Measurements from ENCODE around the gene CELSR2.

CELSR2 gene

DNA sequence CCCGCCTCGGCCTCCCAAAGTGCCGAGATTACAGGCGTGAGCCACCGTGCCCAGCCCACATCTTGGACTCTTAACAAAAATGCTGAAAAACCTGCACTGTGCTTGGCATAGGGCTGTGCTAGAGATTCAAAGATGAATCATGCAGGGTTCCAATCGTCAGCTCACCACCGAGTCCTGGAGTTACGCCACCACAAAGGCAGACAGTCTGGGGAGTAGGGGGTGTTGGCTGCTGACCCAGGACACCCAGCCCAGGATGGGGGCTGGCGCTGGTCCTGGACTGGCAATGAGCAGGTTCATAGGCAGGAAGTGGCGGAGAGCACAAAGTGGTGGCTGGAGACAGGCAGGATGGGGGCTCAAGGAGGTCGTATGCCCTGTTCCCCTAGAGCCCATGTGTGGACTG is 17.6 kb downstream of the CELSR2 start:
- DNase-seq: no peak

DNA sequence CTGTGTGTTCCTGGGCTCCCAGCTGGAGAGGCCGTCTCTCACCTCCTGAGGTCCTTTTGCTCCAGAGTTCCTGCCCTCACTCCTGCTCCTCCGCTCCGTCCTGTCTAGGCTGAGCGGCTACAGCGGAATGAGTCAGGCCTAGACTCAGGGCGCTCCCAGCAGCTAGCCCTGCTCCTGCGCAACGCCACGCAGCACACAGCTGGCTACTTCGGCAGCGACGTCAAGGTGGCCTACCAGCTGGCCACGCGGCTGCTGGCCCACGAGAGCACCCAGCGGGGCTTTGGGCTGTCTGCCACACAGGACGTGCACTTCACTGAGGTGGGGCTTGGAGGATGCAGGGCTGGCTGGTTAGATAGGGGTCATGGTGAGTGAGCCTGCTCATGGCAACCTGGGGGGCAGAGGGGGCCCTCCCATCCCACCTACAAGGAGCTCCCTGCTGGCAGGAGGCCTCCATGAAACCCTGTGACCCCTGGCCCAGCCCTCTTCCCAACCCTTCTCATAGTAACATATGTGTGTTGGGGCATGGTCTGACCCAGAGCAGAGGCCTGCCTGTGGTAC is 18.5 kb downstream of the CELSR2 start:
- no peak for DNase-seq

DNA sequence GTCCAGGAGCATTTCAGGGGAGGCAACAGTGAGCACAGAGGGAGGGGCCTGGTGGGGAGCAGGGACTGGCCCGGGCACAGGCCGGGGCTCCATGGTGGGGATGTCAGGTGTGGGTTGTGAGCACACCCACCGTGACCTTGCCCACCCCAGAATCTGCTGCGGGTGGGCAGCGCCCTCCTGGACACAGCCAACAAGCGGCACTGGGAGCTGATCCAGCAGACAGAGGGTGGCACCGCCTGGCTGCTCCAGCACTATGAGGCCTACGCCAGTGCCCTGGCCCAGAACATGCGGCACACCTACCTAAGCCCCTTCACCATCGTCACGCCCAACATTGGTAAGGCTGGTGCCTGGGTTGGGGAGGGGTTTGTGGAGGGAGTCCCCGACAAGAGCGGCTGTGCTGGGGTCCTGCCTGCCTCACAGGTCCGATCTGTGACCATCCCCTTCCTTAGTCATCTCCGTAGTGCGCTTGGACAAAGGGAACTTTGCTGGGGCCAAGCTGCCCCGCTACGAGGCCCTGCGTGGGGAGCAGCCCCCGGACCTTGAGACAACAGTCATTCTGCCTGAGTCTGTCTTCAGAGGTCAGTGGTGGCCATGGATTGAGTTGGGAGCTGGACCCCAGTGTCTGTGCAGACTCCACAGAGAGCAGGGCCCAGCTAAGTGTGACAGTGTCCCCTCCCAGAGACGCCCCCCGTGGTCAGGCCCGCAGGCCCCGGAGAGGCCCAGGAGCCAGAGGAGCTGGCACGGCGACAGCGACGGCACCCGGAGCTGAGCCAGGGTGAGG is 19.3 kb downstream of the CELSR2 start:
- no peak for DNase-seq

DNA sequence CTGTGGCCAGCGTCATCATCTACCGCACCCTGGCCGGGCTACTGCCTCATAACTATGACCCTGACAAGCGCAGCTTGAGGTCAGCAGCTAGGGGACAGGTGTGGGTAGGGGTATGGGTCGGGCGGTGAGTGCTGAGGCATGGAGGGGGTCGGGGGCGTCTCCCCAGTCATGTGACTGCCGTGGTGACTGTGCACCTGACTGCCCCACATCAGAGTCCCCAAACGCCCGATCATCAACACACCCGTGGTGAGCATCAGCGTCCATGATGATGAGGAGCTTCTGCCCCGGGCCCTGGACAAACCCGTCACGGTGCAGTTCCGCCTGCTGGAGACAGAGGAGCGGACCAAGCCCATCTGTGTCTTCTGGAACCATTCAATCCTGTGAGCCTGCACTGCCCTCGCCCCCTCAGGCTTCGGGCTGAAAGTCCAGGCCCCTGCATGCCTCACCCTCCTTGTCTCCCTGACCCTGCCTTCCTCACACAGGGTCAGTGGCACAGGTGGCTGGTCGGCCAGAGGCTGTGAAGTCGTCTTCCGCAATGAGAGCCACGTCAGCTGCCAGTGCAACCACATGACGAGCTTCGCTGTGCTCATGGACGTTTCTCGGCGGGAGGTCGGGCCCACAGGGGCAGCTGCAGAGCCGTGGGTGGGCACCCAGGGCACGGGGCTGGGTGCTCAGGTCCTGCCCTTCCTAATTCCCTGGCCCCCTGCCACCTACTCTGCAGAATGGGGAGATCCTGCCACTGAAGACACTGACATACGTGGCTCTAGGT is 20.1 kb downstream of the CELSR2 start:
- DNase-seq: no peak

DNA sequence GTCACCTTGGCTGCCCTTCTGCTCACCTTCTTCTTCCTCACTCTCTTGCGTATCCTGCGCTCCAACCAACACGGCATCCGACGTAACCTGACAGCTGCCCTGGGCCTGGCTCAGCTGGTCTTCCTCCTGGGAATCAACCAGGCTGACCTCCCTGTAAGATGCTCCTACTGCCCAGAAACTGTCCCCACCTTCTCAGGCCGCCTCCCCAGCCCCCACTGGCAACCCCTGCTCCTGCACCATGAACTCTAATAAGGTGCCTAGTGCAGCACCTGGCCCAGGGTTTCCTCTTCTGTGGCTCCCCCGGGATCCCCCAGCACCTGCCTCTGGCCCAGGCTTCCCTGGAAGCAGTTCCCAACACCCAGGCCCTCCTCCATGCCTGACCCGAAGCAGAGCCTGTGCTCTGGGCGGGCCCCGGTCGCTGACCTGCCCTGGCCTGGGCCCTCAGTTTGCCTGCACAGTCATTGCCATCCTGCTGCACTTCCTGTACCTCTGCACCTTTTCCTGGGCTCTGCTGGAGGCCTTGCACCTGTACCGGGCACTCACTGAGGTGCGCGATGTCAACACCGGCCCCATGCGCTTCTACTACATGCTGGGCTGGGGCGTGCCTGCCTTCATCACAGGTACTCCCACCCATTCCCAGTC is 20.8 kb downstream of the CELSR2 start:
- no peak for DNase-seq

DNA sequence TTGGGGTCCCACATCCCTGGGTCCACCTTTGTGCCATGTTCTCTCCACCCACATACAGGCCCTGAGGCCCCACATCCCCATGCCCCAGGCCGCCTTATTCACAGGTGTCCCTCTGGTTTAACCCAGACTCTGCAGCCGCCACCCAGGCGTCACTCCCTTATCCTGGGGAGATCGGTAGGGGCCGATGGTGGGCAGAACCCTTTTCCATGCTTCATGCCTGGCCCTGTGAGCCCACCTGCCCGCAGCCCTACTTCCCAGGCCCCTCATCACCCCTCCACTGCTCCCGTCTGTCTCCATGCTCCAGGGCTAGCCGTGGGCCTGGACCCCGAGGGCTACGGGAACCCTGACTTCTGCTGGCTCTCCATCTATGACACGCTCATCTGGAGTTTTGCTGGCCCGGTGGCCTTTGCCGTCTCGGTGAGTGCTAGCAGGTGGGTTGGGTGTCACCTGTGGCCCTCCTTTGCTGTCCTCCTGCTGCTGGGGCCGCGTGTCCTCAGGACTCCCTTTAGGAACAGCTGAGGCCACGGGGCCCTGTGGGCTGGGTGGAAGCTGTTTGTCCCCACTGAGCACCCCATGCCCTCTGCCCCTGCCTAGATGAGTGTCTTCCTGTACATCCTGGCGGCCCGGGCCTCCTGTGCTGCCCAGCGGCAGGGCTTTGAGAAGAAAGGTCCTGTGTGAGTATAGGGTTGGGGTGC is 21.4 kb downstream of the CELSR2 start:
- no peak for DNase-seq

DNA sequence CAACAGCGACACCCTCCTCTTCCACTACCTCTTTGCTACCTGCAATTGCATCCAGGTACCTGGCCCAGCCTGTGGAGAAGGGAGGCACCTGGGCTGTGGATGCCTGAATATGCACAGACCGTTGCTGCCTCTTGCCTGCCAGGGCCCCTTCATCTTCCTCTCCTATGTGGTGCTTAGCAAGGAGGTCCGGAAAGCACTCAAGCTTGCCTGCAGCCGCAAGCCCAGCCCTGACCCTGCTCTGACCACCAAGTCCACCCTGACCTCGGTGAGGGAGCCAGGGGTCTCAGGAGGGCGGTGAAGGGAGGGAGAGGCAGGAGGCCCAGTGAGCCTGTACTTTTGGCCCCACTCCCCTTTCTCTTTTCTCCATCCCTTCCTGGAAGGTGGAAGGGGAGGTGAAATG is 22.1 kb downstream of the CELSR2 start:
- no peak for DNase-seq

DNA sequence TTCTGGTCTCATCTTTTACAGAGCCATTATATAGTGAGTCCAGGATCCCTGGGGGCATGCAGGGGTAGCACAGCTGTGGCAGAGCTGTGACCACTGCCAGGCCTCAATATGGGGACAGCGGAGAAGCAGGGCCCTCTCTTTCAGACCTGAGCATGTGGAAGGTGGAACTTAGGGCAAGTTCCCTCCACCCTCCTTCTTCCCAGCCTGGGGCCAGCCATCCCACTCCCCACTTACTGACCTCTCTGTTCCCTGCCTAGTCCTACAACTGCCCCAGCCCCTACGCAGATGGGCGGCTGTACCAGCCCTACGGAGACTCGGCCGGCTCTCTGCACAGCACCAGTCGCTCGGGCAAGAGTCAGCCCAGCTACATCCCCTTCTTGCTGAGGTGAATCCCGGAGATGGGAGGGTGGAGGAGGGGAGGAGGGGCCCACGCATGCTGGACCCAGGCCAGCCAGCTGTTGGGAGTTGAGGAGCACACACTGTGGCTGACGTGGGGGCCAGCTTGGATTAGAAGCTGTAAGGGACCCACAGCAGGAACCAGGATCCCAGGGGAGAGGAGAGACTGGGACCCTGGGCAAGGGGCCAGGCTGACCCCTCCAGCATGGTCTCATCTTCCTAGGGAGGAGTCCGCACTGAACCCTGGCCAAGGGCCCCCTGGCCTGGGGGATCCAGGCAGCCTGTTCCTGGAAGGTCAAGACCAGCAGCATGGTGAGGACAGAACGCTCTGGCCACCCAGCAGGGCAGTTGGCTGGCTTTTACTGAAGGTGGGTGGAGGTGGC is 22.9 kb downstream of the CELSR2 start:
- DNase-seq: peak; percentile 11

DNA sequence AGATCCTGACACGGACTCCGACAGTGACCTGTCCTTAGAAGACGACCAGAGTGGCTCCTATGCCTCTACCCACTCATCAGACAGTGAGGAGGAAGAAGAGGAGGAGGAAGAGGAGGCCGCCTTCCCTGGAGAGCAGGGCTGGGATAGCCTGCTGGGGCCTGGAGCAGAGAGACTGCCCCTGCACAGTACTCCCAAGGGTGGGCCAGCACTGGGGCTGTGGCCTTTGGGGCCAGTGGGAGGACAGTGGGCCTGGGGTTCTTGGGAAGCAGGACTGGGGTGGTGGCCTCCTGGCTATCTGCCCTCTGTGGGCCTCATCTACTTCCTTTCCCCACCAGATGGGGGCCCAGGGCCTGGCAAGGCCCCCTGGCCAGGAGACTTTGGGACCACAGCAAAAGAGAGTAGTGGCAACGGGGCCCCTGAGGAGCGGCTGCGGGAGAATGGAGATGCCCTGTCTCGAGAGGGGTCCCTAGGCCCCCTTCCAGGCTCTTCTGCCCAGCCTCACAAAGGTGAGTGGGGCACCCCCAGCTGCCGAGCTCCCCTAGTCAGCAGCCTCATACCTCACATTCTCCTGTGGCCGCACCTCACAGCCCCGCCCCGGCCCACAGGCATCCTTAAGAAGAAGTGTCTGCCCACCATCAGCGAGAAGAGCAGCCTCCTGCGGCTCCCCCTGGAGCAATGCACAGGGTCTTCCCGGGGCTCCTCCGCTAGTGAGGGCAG is 23.6 kb downstream of the CELSR2 start:
- DNase-seq: no peak

DNA sequence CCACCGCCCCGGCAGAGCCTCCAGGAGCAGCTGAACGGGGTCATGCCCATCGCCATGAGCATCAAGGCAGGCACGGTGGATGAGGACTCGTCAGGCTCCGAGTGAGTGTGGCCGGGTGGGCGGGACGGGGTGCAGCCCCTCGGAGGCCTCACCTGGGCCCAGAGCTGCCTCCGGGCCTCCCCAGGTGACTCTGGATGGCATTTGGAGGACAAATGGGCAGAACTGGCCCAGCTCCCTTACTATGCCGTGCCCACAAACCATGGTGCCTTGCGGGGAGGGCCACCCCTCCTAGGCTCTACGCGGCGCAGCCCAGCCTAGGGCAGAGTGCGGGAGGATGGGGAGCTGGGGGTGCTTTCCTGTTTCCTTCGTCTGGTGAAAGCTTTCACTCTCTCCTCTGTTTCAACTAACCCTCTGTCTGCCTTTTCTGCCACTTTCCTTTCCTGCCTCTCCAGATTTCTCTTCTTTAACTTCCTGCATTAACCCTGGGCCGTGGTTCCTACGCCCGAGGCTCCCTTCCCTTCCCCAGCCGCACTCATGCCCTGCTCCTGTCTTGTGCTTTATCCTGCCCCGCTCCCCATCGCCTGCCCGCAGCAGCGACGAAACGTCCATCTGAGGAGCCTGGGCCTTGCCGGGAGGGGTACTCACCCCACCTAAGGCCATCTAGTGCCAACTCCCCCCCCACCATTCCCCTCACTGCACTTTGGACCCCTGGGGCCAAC is 24.4 kb downstream of the CELSR2 start:
- DNase-seq: no peak

DNA sequence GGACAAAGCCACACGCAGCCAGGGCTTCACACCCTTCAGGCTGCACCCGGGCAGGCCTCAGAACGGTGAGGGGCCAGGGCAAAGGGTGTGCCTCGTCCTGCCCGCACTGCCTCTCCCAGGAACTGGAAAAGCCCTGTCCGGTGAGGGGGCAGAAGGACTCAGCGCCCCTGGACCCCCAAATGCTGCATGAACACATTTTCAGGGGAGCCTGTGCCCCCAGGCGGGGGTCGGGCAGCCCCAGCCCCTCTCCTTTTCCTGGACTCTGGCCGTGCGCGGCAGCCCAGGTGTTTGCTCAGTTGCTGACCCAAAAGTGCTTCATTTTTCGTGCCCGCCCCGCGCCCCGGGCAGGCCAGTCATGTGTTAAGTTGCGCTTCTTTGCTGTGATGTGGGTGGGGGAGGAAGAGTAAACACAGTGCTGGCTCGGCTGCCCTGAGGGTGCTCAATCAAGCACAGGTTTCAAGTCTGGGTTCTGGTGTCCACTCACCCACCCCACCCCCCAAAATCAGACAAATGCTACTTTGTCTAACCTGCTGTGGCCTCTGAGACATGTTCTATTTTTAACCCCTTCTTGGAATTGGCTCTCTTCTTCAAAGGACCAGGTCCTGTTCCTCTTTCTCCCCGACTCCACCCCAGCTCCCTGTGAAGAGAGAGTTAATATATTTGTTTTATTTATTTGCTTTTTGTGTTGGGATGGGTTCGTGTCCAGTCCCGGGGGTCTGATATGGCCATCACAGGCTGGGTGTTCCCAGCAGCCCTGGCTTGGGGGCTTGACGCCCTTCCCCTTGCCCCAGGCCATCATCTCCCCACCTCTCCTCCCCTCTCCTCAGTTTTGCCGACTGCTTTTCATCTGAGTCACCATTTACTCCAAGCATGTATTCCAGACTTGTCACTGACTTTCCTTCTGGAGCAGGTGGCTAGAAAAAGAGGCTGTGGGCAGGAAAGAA is 25.5 kb downstream of the CELSR2 start:
- no peak for DNase-seq

DNA sequence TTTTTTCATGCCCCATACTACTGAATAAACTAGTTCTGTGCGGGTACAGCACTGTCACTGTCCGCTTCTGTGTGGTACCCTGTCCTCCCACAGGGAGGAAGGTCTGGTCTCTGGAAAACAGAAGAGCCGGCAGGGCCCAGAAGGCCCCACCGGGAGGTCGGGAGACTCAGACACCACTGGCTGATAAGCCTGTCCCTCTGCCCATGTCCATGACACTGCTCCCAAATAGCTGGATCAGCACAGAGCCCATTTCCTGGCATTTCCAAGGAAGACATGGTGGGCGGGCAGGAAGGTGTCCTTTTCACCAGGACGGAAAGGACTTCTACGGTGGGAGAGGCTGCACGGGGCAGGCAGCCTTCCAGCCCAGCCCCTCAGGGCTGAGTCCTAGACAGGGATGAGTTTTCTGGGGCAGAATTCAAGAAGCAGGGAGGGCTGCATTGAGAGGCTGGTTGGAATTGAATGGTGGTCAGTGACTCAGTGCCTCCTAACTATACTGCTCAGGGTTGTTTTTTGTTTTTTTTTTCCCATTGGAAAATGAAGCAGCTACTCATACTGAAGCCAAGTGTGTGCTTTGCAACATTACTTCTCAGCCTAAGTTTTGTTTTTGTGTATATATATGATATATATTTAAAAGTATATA is 26.5 kb downstream of the CELSR2 start:
- DNase-seq: no peak

DNA sequence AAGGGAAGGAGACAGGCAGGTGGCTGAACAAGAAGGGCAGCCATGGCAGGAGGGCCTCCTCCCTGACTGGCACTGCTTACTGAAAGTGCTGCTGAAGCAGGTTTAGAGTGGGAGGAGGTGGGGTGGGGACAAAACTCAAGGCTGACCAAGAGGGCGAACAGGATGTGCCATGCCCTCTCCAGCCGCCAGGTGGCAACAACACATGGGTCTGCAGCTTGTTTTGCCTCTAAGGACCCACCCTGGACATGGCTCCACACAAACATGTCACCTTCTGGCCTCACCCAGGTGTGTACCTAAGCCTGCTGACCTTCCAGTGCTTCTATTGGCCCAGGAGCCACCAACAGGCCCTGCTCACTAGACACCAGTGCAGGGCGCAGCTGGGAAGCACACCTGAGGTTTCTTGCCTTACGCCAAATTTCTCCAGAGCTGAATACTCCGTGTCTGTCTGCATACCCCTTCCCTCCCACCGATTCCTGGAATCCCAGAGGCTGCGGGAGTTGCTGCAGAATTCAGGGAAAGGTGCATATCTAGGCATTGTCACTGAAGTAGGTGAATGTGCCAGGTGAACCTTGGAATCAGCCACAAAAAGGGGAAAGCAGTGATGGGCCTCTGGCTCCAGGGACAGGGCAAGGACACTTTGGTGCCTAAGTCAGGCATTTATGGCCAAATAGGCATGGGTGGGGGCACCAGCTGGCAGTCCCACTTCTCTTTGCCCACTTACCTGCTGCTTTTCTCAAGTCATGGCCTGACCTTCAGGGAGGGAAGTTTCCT is 28.3 kb downstream of the CELSR2 start:
- DNase-seq: peak; percentile 67

DNA sequence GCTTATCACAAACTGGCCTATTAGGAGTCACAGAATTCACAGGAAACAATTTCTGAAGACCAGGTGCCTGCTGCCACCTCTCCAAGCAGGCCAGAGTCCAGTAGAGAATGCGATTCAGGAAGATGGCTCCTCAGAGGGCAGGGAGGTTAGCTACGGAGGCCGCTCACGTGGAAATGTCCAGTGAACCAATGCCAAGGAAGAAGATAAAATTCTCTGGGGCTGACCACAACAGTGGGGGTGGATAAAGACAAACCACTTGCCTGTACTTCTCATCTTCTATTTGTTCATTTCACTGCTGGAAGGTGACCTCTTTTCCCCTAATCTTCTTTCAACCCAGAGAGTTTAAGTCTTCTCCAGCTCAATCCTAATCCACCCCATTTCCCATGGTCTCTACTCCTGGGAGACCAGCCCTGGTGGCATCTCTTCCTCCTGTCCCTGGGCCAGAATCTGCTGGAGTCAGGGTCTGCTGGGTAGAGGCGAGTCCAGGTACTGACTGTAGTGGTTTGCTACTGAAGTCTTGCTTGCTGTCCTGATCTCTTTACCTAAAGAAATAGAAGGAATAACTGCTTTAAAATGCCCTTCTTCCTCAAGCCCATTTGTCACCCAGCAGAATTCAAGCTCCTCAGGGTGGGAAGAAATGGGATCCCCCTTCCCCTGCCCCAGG is 30.4 kb downstream of the CELSR2 start:
- DNase-seq: no peak

DNA sequence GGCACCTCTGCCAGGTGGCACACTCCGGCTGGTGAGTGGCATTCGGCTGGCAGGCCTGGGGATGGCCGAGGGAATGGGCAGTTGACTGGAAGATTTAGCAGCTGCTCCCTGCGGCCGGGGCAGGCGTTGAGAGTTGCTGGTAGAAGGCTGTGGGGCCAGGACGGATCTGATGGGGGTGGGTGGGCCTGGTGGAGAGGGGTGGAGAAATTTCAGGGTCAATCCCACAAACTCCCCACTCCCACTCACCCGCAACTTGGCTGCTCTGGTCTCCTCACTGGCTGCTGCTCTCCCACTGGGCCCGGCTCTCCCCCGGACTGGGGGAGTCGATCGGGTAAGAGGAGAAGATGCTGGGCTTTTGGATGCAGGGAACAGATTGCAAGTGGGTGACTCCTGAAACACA is 31.5 kb downstream of the CELSR2 start:
- no peak for DNase-seq

DNA sequence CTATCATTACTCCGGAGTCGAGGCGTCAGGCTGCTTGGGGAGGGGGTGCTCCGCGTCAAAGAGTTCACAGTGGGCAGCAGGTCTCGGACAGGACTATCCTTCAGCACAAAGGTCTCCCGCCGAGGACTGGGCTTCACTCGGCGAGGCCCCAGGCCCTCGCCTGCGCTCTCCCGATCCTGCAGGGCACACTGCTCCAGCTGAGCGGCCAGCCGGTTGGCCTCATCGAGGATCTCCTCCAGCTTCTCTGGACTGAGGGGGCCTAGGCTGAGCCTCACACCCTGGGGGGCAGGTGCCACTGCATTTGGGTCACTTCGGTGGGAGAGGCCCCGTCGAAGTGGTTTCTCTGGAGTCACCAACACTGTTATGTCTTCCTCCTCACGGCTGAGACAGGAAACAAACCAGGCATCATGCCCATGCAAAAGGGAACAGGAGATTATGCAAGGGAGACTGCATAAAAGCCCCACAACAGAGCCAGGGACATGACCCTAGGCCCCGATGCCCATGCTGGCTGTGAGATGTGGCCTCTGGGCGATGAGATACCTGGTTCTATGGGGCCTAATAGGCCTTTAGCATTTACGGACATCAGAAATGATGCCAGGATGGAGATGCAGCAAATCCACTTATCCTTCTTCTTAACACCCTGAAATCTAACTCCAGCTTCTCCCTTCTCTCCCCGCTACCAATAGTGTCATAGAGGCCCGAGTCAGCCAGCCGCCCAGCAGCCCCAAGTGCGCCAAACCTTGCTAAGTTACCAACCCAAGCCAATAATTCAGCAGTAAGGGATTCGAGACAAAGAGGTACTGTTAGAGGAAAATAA is 32.5 kb downstream of the CELSR2 start:
- no peak for DNase-seq

DNA sequence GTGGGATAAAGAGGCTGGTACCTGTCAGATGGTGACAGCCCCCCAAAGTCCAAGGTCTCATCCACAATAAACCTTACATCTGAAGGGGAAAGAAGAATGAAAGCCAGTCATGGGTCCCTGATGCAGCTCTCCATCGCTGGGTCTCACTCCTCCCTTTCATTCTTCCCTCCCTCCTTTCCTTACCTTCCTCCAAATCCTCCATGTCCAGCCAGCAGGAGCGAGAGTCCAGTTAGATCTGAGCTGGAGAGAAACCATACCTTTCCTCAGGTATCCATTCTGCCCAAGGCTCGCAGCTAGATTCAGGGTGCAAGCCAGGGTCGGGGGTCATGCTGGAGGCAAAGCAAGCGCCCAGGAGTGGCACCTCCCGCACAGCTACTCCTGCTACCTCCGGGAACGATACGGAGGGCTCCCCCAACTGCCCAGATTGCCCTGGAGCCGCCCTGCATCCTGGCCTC is 33.2 kb downstream of the CELSR2 start:
- no peak for DNase-seq
